ENCODE data around the gene EEF1A1. TPM values are rescaled to one million over a fixed set of nuclear protein-coding genes. Genes with fewer than 3 reads are reported as not detected.
A peak's percentile ranks its signal among the peaks of the same experiment; 100 is the strongest.

Gene EEF1A1
- total RNA-seq, 1 experiment from 2014 or later, result 12,560 TPM

- H3K27me3 ChIP-seq (ENCODE audit: insufficient read depth, low read length), result no peaks in the 10 kb centered on the region
- H3K4me2 ChIP-seq (ENCODE audit: low read length), result no peak overlapping the region
- TF ChIP-seq REST (IDR thresholded peaks at IDR 0.05; ENCODE audit: low read depth) (no peak), POLR2A (IDR thresholded peaks at IDR 0.05; ENCODE audit: borderline replicate concordance, extremely low read depth, insufficient read depth, insufficient read length) (no peak), POLR2AphosphoS5 (IDR thresholded peaks at IDR 0.05; ENCODE audit: low read depth, low read length) (no peak), EZH2 (IDR thresholded peaks at IDR 0.05) (no peak), RAD21 (IDR thresholded peaks at IDR 0.05; ENCODE audit: low read depth) (no peak), MAX (IDR thresholded peaks at IDR 0.05) (no peak), EZH2phosphoT487 (IDR thresholded peaks at IDR 0.05; ENCODE audit: borderline replicate concordance) (no peak), ZFX (IDR thresholded peaks at IDR 0.05) (no peak), ATF3 (IDR thresholded peaks at IDR 0.05) (no peak)
- ATAC-seq (peak; percentile 15), DNase-seq (ENCODE audit: low read depth, low spot score) (no peak)
- H3K79me2 ChIP-seq (ENCODE audit: insufficient read depth, low read length), result peaks cover 7% of the 10 kb centered on the region
- H3K9me3 ChIP-seq (ENCODE audit: control insufficient read depth in 1 of 2, insufficient read depth in 1 of 2, low read depth in 1 of 2, low read length in 2 of 2), result no peaks in the 10 kb centered on the region
- peaks cover 8 to 17% of the 10 kb centered on the region in 2 experiments; a peak in 3 of 4 replicates for H3K36me3 ChIP-seq (ENCODE audit: control insufficient read depth in 1 of 2, insufficient read depth in 2 of 2, low read length in 2 of 2)
- H3K9me2 ChIP-seq (ENCODE audit: insufficient read depth), result no peaks in the 10 kb centered on the region
- no TSS peak for BruUV-seq (replicated peaks)
- H3K9ac ChIP-seq (ENCODE audit: low read length), result no peak overlapping the region
- H3K4me1 ChIP-seq (ENCODE audit: control insufficient read depth in 1 of 2, insufficient read depth in 2 of 2, low read length in 2 of 2), result peaks cover 4 to 35% of the 10 kb centered on the region in 2 experiments; a peak in 3 of 4 replicates
- POLR2A ChIA-PET, result interaction anchor here (0.7 to 5.2 kb wide), 21 partner anchors 9 to 204 kb away, joined by 3 to 32 read pairs (median 4); partner anchors contain the start of genes MTO1 and SLC17A5
- no peak overlapping the region for H2AFZ ChIP-seq (ENCODE audit: low read depth, low read length, poor library complexity, severe bottlenecking)
- H3K4me3 ChIP-seq (replicated peaks in 1 of 2; ENCODE audit: low read depth in 1 of 2, low read length in 2 of 2), result no peak overlapping the region
- CTCF ChIA-PET, result interaction anchor here (0.8 to 1.5 kb wide), 5 partner anchors 52 to 1101 kb away, joined by 3 read pairs; partner anchors contain the start of gene MTO1
- RAD21 ChIA-PET (ENCODE audit: low non-redundant PET in 1 of 2, low total read pairs in 2 of 2, uncharacterized antibody in 2 of 2, unreplicated experiment in 2 of 2), result interaction anchor here in 1 of 2 experiments (0.9 kb wide), 1 partner anchor 67 kb away, joined by 3 read pairs; no protein-coding TSS in a partner anchor
- H3K27ac ChIP-seq (ENCODE audit: low read depth, low read length), result no peak overlapping the region; the same call in 1 of the 2 replicates
- peaks cover 19% of the 10 kb centered on the region; the same call in 1 of the 2 replicates for H4K20me1 ChIP-seq (ENCODE audit: insufficient read depth)
- intact Hi-C loops (cut with micrococcal nuclease), result no loop called here
These were observed 7.4 kb downstream of the EEF1A1 start for GRCh38 chr6:73513496-73513854.
